OCI-LY1 (cell line): ENCODE results near the gene TCAF1.

Source experiments
- CTCF ChIP-seq: fragments of 200-600 bp; sonication (generic), shearing (Covaris generic); IDR thresholded peaks from 2 replicates; pipeline ENCODE4 v1.5.1; 2017; ENCODE audit warnings: mild to moderate bottlenecking, antibody characterized with exemption, low read length, moderate library complexity, mixed read lengths
- EZH2 ChIP-seq: fragments of 200-600 bp; sonication (generic), shearing (Covaris generic); IDR thresholded peaks from 2 replicates; pipeline ENCODE4 v1.8.0; 2017; ENCODE audit warnings: borderline replicate concordance, mixed run types, mild to moderate bottlenecking, antibody characterized with exemption, low read length, moderate library complexity, mixed read lengths

- TF ChIP-seq EZH2 = no peak
- TF ChIP-seq CTCF = no peak
Measured at GRCh38 chr7:143913945-143914615, 12.1 kb upstream of the TCAF1 start.
